GM13977 (cell line): ENCODE measurements around the gene DNAJC15.
"Not testable (repeated sequence)": the region's sequence is repeated elsewhere in the genome, so short reads cannot be mapped to it uniquely, and the experiment has no call there.

Experiments used
- DNase-seq: peaks from one replicate; pipeline ENCODE4 v3.0.0; 2012; ENCODE audit warnings: low spot score
- in situ Hi-C: fragments of 300-500 bp; cut with MboI; formaldehyde crosslinking; loops from one replicate; pipeline ENCODE4 v1.12.0; 2022; ENCODE audit warnings: low sequenced_read_pairs, low pct_unique_long_range_greater_than_20kb, mixed read lengths, inconsistent platforms; ENCODE audit not compliant: unreplicated experiment
- TF ChIP-seq, protein P1 (sequence below): IDR thresholded peaks from 2 replicates; pipeline ENCODE4 v1.5.1; 2012; ENCODE audit warnings: mild to moderate bottlenecking, control low read depth; ENCODE audit not compliant: insufficient read depth; ENCODE audit errors: extremely low read depth, missing control alignments

Gene DNAJC15

DNA sequence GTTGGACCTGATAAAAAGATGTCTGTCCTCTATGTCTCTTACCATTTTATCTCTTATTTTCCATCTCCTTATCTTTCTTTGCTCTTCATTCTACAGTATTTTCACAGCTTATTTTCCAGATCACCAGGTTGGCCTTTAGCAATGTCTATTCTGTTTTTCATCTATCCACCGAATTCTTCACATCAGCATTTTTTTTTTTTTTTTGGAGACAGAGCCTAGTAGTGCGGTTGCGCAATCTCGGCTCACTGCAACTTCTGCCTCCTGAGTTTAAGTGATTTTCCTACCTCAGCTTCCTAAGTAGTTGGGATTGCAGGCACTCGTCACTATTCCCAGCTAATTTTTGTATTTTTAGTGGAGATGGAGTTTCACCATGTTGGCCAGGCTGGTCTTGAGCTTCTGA, 49.0 kb downstream of the DNAJC15 start:
- DNase-seq: no peak
- in situ Hi-C loops: no loop called here
- TF ChIP-seq, protein P1, sequence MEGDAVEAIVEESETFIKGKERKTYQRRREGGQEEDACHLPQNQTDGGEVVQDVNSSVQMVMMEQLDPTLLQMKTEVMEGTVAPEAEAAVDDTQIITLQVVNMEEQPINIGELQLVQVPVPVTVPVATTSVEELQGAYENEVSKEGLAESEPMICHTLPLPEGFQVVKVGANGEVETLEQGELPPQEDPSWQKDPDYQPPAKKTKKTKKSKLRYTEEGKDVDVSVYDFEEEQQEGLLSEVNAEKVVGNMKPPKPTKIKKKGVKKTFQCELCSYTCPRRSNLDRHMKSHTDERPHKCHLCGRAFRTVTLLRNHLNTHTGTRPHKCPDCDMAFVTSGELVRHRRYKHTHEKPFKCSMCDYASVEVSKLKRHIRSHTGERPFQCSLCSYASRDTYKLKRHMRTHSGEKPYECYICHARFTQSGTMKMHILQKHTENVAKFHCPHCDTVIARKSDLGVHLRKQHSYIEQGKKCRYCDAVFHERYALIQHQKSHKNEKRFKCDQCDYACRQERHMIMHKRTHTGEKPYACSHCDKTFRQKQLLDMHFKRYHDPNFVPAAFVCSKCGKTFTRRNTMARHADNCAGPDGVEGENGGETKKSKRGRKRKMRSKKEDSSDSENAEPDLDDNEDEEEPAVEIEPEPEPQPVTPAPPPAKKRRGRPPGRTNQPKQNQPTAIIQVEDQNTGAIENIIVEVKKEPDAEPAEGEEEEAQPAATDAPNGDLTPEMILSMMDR: no peak

DNA sequence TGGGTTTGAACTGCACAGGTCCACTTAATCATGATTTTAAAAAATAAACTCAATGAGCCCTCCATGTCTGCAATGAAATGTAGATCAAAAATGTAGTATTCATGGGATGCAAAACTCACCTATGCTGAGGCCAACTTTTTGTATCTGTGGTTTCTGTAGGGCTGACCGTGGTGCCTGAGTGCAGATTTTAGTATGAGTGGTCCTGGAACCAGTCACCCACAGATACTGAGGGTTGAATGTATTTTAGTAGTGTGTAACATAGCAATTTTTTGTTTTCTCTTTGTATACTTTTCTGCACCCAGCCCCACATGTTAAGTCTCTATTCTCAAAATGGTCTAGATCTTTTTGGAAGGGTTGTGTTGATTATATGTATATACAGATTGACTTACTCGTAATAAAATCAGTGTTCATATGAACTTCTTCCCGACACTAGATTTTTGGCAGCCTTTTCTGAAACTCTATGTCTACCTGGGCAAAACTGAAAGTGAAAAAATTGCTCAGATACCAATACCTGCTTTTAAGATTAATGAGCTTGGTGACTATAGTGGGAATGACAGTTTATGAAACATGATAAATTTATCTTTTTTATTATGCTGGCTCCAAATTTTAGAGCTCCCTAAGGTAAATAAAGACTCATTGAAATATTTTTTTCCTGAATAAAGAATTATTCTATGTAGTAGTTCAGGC, 51.6 kb downstream of the DNAJC15 start:
- TF ChIP-seq, protein P1: no peak
- no peak for DNase-seq
- in situ Hi-C loops: loop anchor here (25.0 kb wide), 1 partner anchor 737 kb away; no protein-coding TSS in a partner anchor

DNA sequence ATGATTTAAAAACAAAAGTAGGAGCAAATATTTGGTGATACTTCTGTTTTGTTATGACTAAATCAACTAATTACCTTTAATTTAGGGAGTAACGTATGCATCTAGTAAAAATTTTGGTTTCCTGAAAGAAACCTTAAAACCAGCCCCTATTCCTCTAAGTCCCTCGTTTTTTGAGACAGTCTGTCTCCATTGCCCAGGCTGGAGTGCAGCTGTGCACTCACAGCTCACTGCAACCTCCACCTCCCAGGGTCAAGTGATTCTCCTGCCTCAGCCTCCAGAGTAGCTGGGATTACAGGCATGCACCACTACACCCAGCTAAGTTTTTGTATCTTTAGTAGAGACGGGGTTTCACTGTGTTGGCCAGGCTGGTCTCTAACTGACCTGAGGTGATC, 52.1 kb downstream of the DNAJC15 start:
- in situ Hi-C loops: loop anchor here (25.0 kb wide), 1 partner anchor 737 kb away; no protein-coding TSS in a partner anchor
- DNase-seq: not testable (repeated sequence)

DNA sequence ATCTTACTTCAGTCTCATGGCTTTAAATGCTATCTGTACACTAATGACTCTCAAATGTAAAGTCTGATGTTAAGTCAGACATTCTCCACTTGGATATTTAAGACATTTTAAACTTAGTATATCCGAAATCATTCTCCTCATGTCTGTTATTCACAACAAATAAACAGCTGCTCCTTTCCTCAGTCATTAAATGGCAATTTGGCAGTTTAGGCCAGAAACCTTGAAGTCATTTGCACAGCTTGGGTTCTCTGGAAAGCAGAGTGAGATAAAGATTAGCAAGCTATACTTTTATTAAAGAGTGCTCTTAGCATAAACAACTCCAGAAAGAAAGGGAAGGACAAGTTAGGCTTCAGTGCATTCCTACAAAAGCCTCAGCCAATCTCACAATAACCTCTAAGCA, 53.7 kb downstream of the DNAJC15 start:
- TF ChIP-seq, protein P1: no peak
- DNase-seq: no peak
- in situ Hi-C loops: loop anchor here (25.0 kb wide), 1 partner anchor 735 kb away; no protein-coding TSS in a partner anchor

DNA sequence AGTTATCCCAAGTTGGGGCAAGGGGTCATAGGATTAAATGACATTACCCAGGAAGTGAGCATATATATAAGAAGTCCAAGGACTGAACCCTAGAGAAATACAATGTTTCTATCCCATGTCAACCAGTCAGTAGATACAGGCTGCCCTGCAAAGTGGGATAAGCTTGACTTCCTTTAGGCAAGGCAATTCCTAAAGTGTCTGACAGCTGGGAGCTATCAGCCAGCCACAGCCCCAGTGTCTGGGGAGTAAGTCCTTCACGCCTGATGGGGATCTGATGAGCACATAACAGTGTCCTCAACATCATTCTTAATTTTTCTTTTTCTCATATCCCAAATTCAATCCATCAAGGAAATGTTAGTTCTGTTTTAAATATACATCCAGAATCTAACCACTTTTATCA, 54.1 kb downstream of the DNAJC15 start:
- TF ChIP-seq, protein P1: no peak
- DNase-seq: no peak
- in situ Hi-C loops: loop anchor here (25.0 kb wide), 1 partner anchor 735 kb away; no protein-coding TSS in a partner anchor

DNA sequence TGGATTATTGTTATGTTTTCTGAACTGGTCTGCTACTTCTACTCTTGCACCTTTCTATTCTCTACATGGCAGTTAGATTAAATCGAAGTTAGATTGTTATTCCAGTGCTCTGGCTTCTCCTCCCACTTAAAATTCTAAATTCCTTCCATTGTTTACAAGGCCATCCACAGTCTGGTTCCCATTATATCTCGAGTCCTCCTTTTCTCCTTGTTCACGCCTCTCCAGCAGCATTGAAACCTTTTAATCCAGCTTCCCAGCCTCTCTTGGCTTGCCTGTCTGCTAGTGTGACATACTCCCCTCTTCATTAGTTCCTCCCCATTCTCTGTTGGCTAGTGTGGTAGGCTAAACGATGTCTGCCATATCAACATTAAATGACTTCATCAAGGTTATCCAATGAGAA, 54.5 kb downstream of the DNAJC15 start:
- no peak for DNase-seq
- in situ Hi-C loops: loop anchor here (25.0 kb wide), 1 partner anchor 734 kb away; no protein-coding TSS in a partner anchor

DNA sequence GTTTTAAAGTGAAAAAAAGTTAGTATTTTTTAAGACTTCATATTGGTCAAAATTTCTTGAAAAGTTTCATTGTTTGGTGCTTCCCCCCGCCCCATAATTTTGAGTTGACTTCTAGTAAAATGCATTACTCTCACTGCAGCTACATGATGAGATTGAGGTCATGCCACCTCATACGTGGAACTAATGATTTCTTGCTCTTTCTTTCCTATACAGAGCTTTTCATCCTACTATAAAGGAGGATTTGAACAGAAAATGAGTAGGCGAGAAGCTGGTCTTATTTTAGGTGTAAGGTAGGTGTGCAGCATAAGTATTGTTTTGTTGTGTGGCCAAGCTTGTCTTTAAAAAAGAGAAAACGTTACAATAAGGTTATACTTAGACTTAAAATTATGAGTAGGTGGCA, 55.0 kb downstream of the DNAJC15 start:
- TF ChIP-seq, protein P1: no peak
- no peak for DNase-seq
- in situ Hi-C loops: loop anchor here (25.0 kb wide), 1 partner anchor 734 kb away; no protein-coding TSS in a partner anchor

More for the DNA sequence above, 54.5 kb downstream of the DNAJC15 start:
- TF ChIP-seq, protein P1: no peak
